ENCODE results near the gene STK11IP. TPM values are rescaled to one million over a fixed set of nuclear protein-coding genes. Genes with fewer than 3 reads are reported as not detected.

The STK11IP gene
- total and polyA plus RNA-seq, 2 of the 13 experiments (the other 11 are each of a cell fraction or from before 2014, with no cell fraction given), result 12.8 to 24.0 TPM

GRCh38 chr2:219571311-219572236, 26.1 kb upstream of the STK11IP start, which contains the start of gene OBSL1 (continued):
- peak; percentile 67 for TF ChIP-seq ZGPAT (CRISPR knock-in tag; IDR thresholded peaks at IDR 0.05)
- TF ChIP-seq PAF1 (CRISPR knock-in tag; IDR thresholded peaks at IDR 0.05), result no peak
- no peak for TF ChIP-seq ZNF12 (CRISPR knock-in tag; IDR thresholded peaks at IDR 0.05)
- no peak for TF ChIP-seq SYNCRIP (IDR thresholded peaks at IDR 0.05; ENCODE audit: insufficient read depth, low read depth, low read length)
- TF ChIP-seq NR1H2 (CRISPR knock-in tag; IDR thresholded peaks at IDR 0.05; ENCODE audit: borderline replicate concordance, low read depth), result 0 out of 2 replicates have a peak, but pooled peaks have one; percentile 34
- no peak for TF ChIP-seq ZNF30 (CRISPR knock-in tag; IDR thresholded peaks at IDR 0.05)
- TF ChIP-seq FLYWCH1 (CRISPR knock-in tag; IDR thresholded peaks at IDR 0.05), result no peak
- peak; percentile 22; the same call in 1 of the 2 replicates for TF ChIP-seq HBP1 (CRISPR knock-in tag; IDR thresholded peaks at IDR 0.05; ENCODE audit: low read depth)
- peak; percentile 75; the same call in 1 of the 2 replicates for TF ChIP-seq IRF9 (CRISPR knock-in tag; IDR thresholded peaks at IDR 0.05; ENCODE audit: borderline replicate concordance)
- TF ChIP-seq EED (CRISPR knock-in tag; IDR thresholded peaks at IDR 0.05), result peak; percentile 17; the same call in 1 of the 2 replicates
- no peak for TF ChIP-seq IRX3 (CRISPR knock-in tag; IDR thresholded peaks at IDR 0.05; ENCODE audit: borderline replicate concordance, low read depth)
- no peak for TF ChIP-seq ZNF20 (CRISPR knock-in tag; IDR thresholded peaks at IDR 0.05)
- TF ChIP-seq ATRX (CRISPR knock-in tag; IDR thresholded peaks at IDR 0.05; ENCODE audit: borderline replicate concordance), result no peak
- peak; percentile 87; the same call in 1 of the 2 replicates for TF ChIP-seq ZNF510 (CRISPR knock-in tag; IDR thresholded peaks at IDR 0.05; ENCODE audit: low read depth)
- TF ChIP-seq ZNF451 (CRISPR knock-in tag; IDR thresholded peaks at IDR 0.05), result peak; percentile 43; the same call in 1 of the 2 replicates
- peak; percentile 82 for TF ChIP-seq MAX (IDR thresholded peaks at IDR 0.05)
- TF ChIP-seq FOXK2 (IDR thresholded peaks at IDR 0.05), result peak; percentile 78; the same call in 1 of the 2 replicates
- peak; percentile 58 for TF ChIP-seq JUND (CRISPR knock-in tag; IDR thresholded peaks at IDR 0.05)
- peak; percentile 34; the same call in 1 of the 2 replicates for TF ChIP-seq CEBPG (CRISPR knock-in tag; IDR thresholded peaks at IDR 0.05)
- no peak for TF ChIP-seq ZNF24 (IDR thresholded peaks at IDR 0.05)
- TF ChIP-seq ZNF597 (CRISPR knock-in tag; IDR thresholded peaks at IDR 0.05), result no peak
- TF ChIP-seq TFDP2 (CRISPR knock-in tag; IDR thresholded peaks at IDR 0.05), result peak; percentile 42
- no peak for TF ChIP-seq THAP8 (CRISPR knock-in tag; IDR thresholded peaks at IDR 0.05; ENCODE audit: borderline replicate concordance)

Measured in HepG2 (cell line).